Gastrocnemius medialis (tissue), 4 donors: ENCODE measurements around the gene FBXO2.

Source experiments
- POLR2A ChIP-seq, 2 donors: fragments of 450-650 bp; IDR thresholded peaks; one replicate each; pipeline ENCODE4 v1.6.1; 2017; ENCODE audit warnings: antibody characterized with exemption in 2 of 2, mild to moderate bottlenecking in 2 of 2, moderate library complexity in 2 of 2
- TF ChIP-seq, protein P1 (sequence below), 5 experiments: fragments of 450-650 bp in 3 of 5; fragments of 200-600 bp in 2 of 5; sonication (generic) in 2 of 5; IDR thresholded peaks in 4 of 5; conservative IDR thresholded peaks in 1 of 5; 1 replicate in 4 of 5; 2 replicates in 1 of 5; pipeline ENCODE4 v1.5.1; 2016 to 2019; ENCODE audit warnings: antibody characterized with exemption in 5 of 5, mild to moderate bottlenecking in 3 of 5, moderate library complexity in 3 of 5

DNA sequence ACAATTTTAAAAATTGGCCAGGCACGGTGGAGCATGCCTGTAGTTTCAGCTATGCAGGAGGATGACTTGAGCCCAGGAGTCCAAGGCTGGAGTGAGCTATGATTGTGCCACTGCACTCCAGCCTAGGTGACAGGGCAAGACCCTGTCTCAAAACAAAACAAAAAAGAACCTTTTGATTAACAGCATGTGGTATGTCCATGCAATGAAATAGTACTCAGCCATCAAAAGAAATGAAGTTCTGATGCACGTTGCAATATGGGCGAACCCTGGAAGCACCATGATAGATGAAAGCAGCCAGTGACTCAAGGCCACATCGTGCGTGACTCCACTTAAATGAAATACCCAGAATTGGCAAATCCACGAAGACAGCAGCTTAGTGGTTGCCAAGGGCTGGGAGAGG lies 47.5 kb downstream of the FBXO2 start:
- TF ChIP-seq POLR2A (IDR thresholded peaks at IDR 0.05): no peak
- TF ChIP-seq, protein P1, sequence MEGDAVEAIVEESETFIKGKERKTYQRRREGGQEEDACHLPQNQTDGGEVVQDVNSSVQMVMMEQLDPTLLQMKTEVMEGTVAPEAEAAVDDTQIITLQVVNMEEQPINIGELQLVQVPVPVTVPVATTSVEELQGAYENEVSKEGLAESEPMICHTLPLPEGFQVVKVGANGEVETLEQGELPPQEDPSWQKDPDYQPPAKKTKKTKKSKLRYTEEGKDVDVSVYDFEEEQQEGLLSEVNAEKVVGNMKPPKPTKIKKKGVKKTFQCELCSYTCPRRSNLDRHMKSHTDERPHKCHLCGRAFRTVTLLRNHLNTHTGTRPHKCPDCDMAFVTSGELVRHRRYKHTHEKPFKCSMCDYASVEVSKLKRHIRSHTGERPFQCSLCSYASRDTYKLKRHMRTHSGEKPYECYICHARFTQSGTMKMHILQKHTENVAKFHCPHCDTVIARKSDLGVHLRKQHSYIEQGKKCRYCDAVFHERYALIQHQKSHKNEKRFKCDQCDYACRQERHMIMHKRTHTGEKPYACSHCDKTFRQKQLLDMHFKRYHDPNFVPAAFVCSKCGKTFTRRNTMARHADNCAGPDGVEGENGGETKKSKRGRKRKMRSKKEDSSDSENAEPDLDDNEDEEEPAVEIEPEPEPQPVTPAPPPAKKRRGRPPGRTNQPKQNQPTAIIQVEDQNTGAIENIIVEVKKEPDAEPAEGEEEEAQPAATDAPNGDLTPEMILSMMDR (IDR thresholded peaks at IDR 0.05 in 4 of 5, conservative IDR thresholded peaks at IDR 0.05 in 1 of 5): no peak
